HEK293 (cell line): ENCODE measurements around the gene CCDC146.

Experiments used
- CTCF ChIA-PET: fragments of 350-600 bp; formaldehyde crosslinking; extraction: SDS; loops from one replicate; lab custom pipeline; 2021; ENCODE audit warnings: antibody characterized with exemption; lab: Yijun Ruan, JAX
- POLR2A ChIA-PET: fragments of 300-600 bp; formaldehyde crosslinking; extraction: SDS; loops from one replicate; lab custom pipeline; 2020; ENCODE audit warnings: antibody characterized with exemption, inconsistent platforms; lab: Yijun Ruan, JAX
- H3K27ac ChIP-seq: fragments of 200-500 bp; sonication (Bioruptor generic); 2 replicates; pipeline ENCODE4 v1.5.1; 2014; ENCODE audit warnings: low read depth, low read length, control low read depth, inconsistent platforms; ENCODE audit errors: extremely low read depth
- H3K36me3 ChIP-seq, 2 experiments: fragments of 200-500 bp in 1 of 2; sonication (Bioruptor generic) in 1 of 2; 1 replicate in 1 of 2; 2 replicates in 1 of 2; pipeline ENCODE4 v1.5.1; 2014 to 2017; ENCODE audit warnings: inconsistent platforms in 2 of 2, low read length in 2 of 2; ENCODE audit not compliant: control insufficient read depth in 2 of 2, insufficient read depth in 1 of 2
- H3K4me1 ChIP-seq: fragments of 200-500 bp; sonication (Bioruptor generic); 2 replicates; pipeline ENCODE4 v1.5.1; 2014; ENCODE audit warnings: mild to moderate bottlenecking, low read length, inconsistent platforms; ENCODE audit not compliant: control insufficient read depth, insufficient read depth
- H3K4me3 ChIP-seq: 2 replicates; pipeline ENCODE4 v1.5.1; 2011; ENCODE audit warnings: low read depth, mild to moderate bottlenecking, control low read depth, low read length, moderate library complexity
- H3K9me3 ChIP-seq: fragments of 200-500 bp; sonication (Bioruptor generic); 2 replicates; pipeline ENCODE4 v1.5.1; 2014; ENCODE audit warnings: low read depth, low read length, inconsistent platforms; ENCODE audit not compliant: control insufficient read depth, insufficient read depth
- BCL6B ChIP-seq: fragments of 450-650 bp; formaldehyde crosslinking; IDR thresholded peaks from 2 replicates; pipeline ENCODE4 v1.5.1; 2017; ENCODE audit warnings: missing biosample characterization, missing genetic modification characterization
- GFI1B ChIP-seq: fragments of 450-650 bp; formaldehyde crosslinking; IDR thresholded peaks from 2 replicates; pipeline ENCODE4 v1.5.1; 2016; ENCODE audit warnings: missing biosample characterization, missing genetic modification characterization
- GLI4 ChIP-seq: fragments of 450-650 bp; formaldehyde crosslinking; IDR thresholded peaks from 2 replicates; pipeline ENCODE4 v1.5.1; 2016; ENCODE audit warnings: missing biosample characterization, missing genetic modification characterization
- GLIS1 ChIP-seq: fragments of 450-650 bp; formaldehyde crosslinking; IDR thresholded peaks from 2 replicates; pipeline ENCODE4 v1.5.1; 2016; ENCODE audit warnings: missing biosample characterization, missing genetic modification characterization
- HOXC10 ChIP-seq: sonication (generic); formaldehyde crosslinking; IDR thresholded peaks from 2 replicates; pipeline ENCODE4 v1.8.1; 2023; ENCODE audit warnings: mild to moderate bottlenecking, missing genetic modification reagents
- KLF1 ChIP-seq: fragments of 450-650 bp; formaldehyde crosslinking; IDR thresholded peaks from 2 replicates; pipeline ENCODE4 v1.5.1; 2016; ENCODE audit warnings: missing biosample characterization, missing genetic modification characterization
- MZF1 ChIP-seq: fragments of 450-650 bp; formaldehyde crosslinking; IDR thresholded peaks from 2 replicates; pipeline ENCODE4 v1.5.1; 2017; ENCODE audit warnings: missing biosample characterization, missing genetic modification characterization, borderline replicate concordance
- PATZ1 ChIP-seq: fragments of 450-650 bp; formaldehyde crosslinking; IDR thresholded peaks from 2 replicates; pipeline ENCODE4 v1.5.1; 2016; ENCODE audit warnings: missing biosample characterization, missing genetic modification characterization
- ZBTB20 ChIP-seq: fragments of 450-650 bp; formaldehyde crosslinking; IDR thresholded peaks from 2 replicates; pipeline ENCODE4 v1.5.1; 2016; ENCODE audit warnings: missing biosample characterization, missing genetic modification characterization
- ZBTB26 ChIP-seq: fragments of 450-650 bp; formaldehyde crosslinking; optimal IDR thresholded peaks from 2 replicates; pipeline ENCODE3; 2016; ENCODE audit warnings: missing biosample characterization, mild to moderate bottlenecking, missing genetic modification characterization
- ZBTB6 ChIP-seq: fragments of 450-650 bp; formaldehyde crosslinking; IDR thresholded peaks from 2 replicates; pipeline ENCODE4 v1.5.1; 2017; ENCODE audit warnings: missing biosample characterization, missing genetic modification characterization
- ZFP37 ChIP-seq: fragments of 450-650 bp; formaldehyde crosslinking; IDR thresholded peaks from 2 replicates; pipeline ENCODE4 v1.5.1; 2016; ENCODE audit warnings: missing biosample characterization, missing genetic modification characterization
- ZNF146 ChIP-seq: fragments of 450-650 bp; formaldehyde crosslinking; IDR thresholded peaks from 2 replicates; pipeline ENCODE4 v1.5.1; 2016; ENCODE audit warnings: missing biosample characterization, missing genetic modification characterization
- ZNF266 ChIP-seq: fragments of 450-650 bp; formaldehyde crosslinking; IDR thresholded peaks from 2 replicates; pipeline ENCODE4 v1.5.1; 2016; ENCODE audit warnings: missing biosample characterization, missing genetic modification characterization, low read depth
- ZNF416 ChIP-seq: fragments of 450-650 bp; formaldehyde crosslinking; IDR thresholded peaks from 2 replicates; pipeline ENCODE4 v1.5.1; 2016; ENCODE audit warnings: missing biosample characterization, missing genetic modification characterization
- ZNF518A ChIP-seq: fragments of 450-650 bp; formaldehyde crosslinking; conservative IDR thresholded peaks from 2 replicates; pipeline ENCODE4 v1.5.1; 2016; ENCODE audit warnings: low read depth, missing biosample characterization, missing genetic modification characterization
- ZNF529 ChIP-seq: fragments of 450-650 bp; formaldehyde crosslinking; IDR thresholded peaks from 2 replicates; pipeline ENCODE4 v1.5.1; 2017; ENCODE audit warnings: missing genetic modification characterization, missing biosample characterization; ENCODE audit not compliant: insufficient replicate concordance
- ZNF585B ChIP-seq: fragments of 450-650 bp; formaldehyde crosslinking; IDR thresholded peaks from 2 replicates; pipeline ENCODE4 v1.5.1; 2016; ENCODE audit warnings: missing biosample characterization, missing genetic modification characterization
- ZNF610 ChIP-seq: fragments of 450-650 bp; formaldehyde crosslinking; IDR thresholded peaks from 2 replicates; pipeline ENCODE4 v1.5.1; 2016; ENCODE audit warnings: missing biosample characterization, missing genetic modification characterization, borderline replicate concordance
- ZNF837 ChIP-seq: fragments of 450-650 bp; formaldehyde crosslinking; IDR thresholded peaks from 2 replicates; pipeline ENCODE4 v1.5.1; 2016; ENCODE audit warnings: missing biosample characterization, missing genetic modification characterization
- ZSCAN16 ChIP-seq: fragments of 450-650 bp; formaldehyde crosslinking; IDR thresholded peaks from 2 replicates; pipeline ENCODE4 v1.5.1; 2016; ENCODE audit warnings: missing biosample characterization, missing genetic modification characterization
- ZSCAN18 ChIP-seq: fragments of 450-650 bp; formaldehyde crosslinking; IDR thresholded peaks from 2 replicates; pipeline ENCODE4 v1.5.1; 2016; ENCODE audit warnings: missing biosample characterization, missing genetic modification characterization
- ZSCAN23 ChIP-seq: fragments of 450-650 bp; formaldehyde crosslinking; IDR thresholded peaks from 2 replicates; pipeline ENCODE4 v1.5.1; 2016; ENCODE audit warnings: missing biosample characterization, missing genetic modification characterization
- ZXDB ChIP-seq: fragments of 450-650 bp; formaldehyde crosslinking; IDR thresholded peaks from 2 replicates; pipeline ENCODE4 v1.5.1; 2016; ENCODE audit warnings: missing biosample characterization, missing genetic modification characterization

The CCDC146 gene

GRCh38 chr7:77306231-77307067, 184.0 kb downstream of the CCDC146 start (continued):
- TF ChIP-seq ZNF518A (tag by site-specific recombination) (no peak), GLI4 (no peak)

- CTCF ChIA-PET = no interaction called here
These were observed 186.4 kb downstream of the CCDC146 start for GRCh38 chr7:77308792-77309191.

GRCh38 chr7:77309714-77310220, 187.4 kb downstream of the CCDC146 start:
- ChIA-PET POLR2A (no interaction called here), CTCF (no interaction called here)
- H3K4me3 ChIP-seq = no peak overlapping the region
- H3K9me3 ChIP-seq = no peaks in the 10 kb centered on the region
- H3K36me3 ChIP-seq = no peaks in the 10 kb centered on the region
- no peaks in the 10 kb centered on the region for H3K4me1 ChIP-seq
- no peak overlapping the region for H3K27ac ChIP-seq
- TF ChIP-seq ZNF146 (tag by site-specific recombination) = no peak
- no peak for TF ChIP-seq ZSCAN18 (tag by site-specific recombination)
- no peak for TF ChIP-seq ZNF585B (tag by site-specific recombination)
- TF ChIP-seq ZSCAN23 (tag by site-specific recombination) = no peak
- TF ChIP-seq ZXDB (tag by site-specific recombination) = no peak
- TF ChIP-seq GLIS1 (tag by site-specific recombination) = no peak
- no peak for TF ChIP-seq BCL6B (tag by site-specific recombination)
- no peak for TF ChIP-seq ZNF266
- no peak for TF ChIP-seq ZBTB20 (tag by site-specific recombination)
- TF ChIP-seq ZBTB26 = no peak
- no peak for TF ChIP-seq ZNF610 (tag by site-specific recombination)
- TF ChIP-seq HOXC10 (CRISPR knock-in tag) = no peak
- TF ChIP-seq PATZ1 (tag by site-specific recombination) = no peak
- no peak for TF ChIP-seq ZSCAN16 (tag by site-specific recombination)
- TF ChIP-seq GFI1B = no peak
- TF ChIP-seq ZBTB6 = no peak

More at GRCh38 chr7:77308792-77309191, 186.4 kb downstream of the CCDC146 start:
- no peaks in the 10 kb centered on the region for H3K9me3 ChIP-seq
- H3K36me3 ChIP-seq = no peaks in the 10 kb centered on the region
- POLR2A ChIA-PET = no interaction called here
- H3K4me3 ChIP-seq = no peak overlapping the region
- TF ChIP-seq ZNF837 (tag by site-specific recombination) = no peak
- TF ChIP-seq MZF1 (tag by site-specific recombination) = no peak
- TF ChIP-seq ZFP37 (tag by site-specific recombination) = no peak
- TF ChIP-seq ZNF529 (tag by site-specific recombination) = no peak
- TF ChIP-seq KLF1 (tag by site-specific recombination) = no peak
- TF ChIP-seq GFI1B = no peak
- TF ChIP-seq ZNF416 (tag by site-specific recombination) = no peak
- H3K27ac ChIP-seq = no peak overlapping the region
- H3K4me1 ChIP-seq = no peaks in the 10 kb centered on the region
